OCI-LY3 (cell line): ENCODE measurements around the gene SERF2.

Experiments
- H2AFZ ChIP-seq: fragments of 200-600, 300-600 bp; shearing (Covaris generic); 2 replicates; pipeline ENCODE4 v1.6.0; 2014; ENCODE audit warnings: antibody characterized with exemption, low read depth, low read length
- H3K27ac ChIP-seq: fragments of 200-600, 300-600 bp; sonication (generic); 2 replicates; pipeline ENCODE4 v1.5.1; 2014; ENCODE audit warnings: mild to moderate bottlenecking, low read length, moderate library complexity, mixed read lengths
- H3K27me3 ChIP-seq: fragments of 200-600, 300-600 bp; sonication (generic); 2 replicates; pipeline ENCODE4 v1.6.1; 2014; ENCODE audit warnings: low read depth, low read length, mixed read lengths
- H3K36me3 ChIP-seq: fragments of 200-600, 300-600 bp; sonication (generic); replicated peaks from 2 replicates; pipeline ENCODE3; 2014; ENCODE audit warnings: low read depth, low read length, mixed read lengths
- H3K4me1 ChIP-seq: fragments of 300-600, 200-600 bp; sonication (generic); 2 replicates; pipeline ENCODE4 v1.6.1; 2014; ENCODE audit warnings: low read length, mixed read lengths
- H3K4me2 ChIP-seq: fragments of 200-600, 300-600 bp; sonication (generic); 2 replicates; pipeline ENCODE4 v1.6.1; 2014; ENCODE audit warnings: low read length, mixed read lengths
- H3K4me3 ChIP-seq: fragments of 300-600, 200-600 bp; sonication (generic); 2 replicates; pipeline ENCODE4 v1.5.1; 2014; ENCODE audit warnings: antibody characterized with exemption, mild to moderate bottlenecking, low read length, moderate library complexity
- H3K79me2 ChIP-seq: fragments of 300-600, 200-600 bp; shearing (Covaris generic); 2 replicates; pipeline ENCODE4 v1.6.1; 2014; ENCODE audit warnings: mild to moderate bottlenecking, low read length, mixed read lengths
- H3K9ac ChIP-seq: fragments of 300-600, 200-600 bp; shearing (Covaris generic); 2 replicates; pipeline ENCODE4 v1.6.0; 2014; ENCODE audit warnings: mild to moderate bottlenecking, low read length, moderate library complexity
- H3K9me3 ChIP-seq: fragments of 200-600, 300-600 bp; shearing (Covaris generic); 2 replicates; pipeline ENCODE4 v1.6.1; 2014; ENCODE audit warnings: low read length, mixed read lengths; ENCODE audit not compliant: insufficient read depth
- H4K20me1 ChIP-seq: fragments of 200-600, 300-600 bp; sonication (generic); 2 replicates; pipeline ENCODE4 v1.6.1; 2016; ENCODE audit warnings: low read length, mixed read lengths; ENCODE audit not compliant: insufficient read depth
- EZH2phosphoT487 ChIP-seq: fragments of 200-600 bp; shearing (Covaris generic); IDR thresholded peaks from 2 replicates; pipeline ENCODE4 v1.6.1; 2018; ENCODE audit warnings: antibody characterized with exemption, mixed run types, low read depth
- TF ChIP-seq, protein P1 (sequence below): fragments of 200-600, 300-600 bp; sonication (generic); IDR thresholded peaks from 2 replicates; pipeline ENCODE4 v1.5.1; 2014; ENCODE audit warnings: antibody characterized with exemption, low read length, low read depth

The SERF2 gene

GRCh38 chr15:43794269-43795037 is 2.3 kb downstream of the SERF2 start:
- H3K36me3 ChIP-seq, result peaks cover 39% of the 10 kb centered on the region
- no peak overlapping the region for H3K4me2 ChIP-seq
- TF ChIP-seq EZH2phosphoT487, result no peak
- TF ChIP-seq, protein P1, sequence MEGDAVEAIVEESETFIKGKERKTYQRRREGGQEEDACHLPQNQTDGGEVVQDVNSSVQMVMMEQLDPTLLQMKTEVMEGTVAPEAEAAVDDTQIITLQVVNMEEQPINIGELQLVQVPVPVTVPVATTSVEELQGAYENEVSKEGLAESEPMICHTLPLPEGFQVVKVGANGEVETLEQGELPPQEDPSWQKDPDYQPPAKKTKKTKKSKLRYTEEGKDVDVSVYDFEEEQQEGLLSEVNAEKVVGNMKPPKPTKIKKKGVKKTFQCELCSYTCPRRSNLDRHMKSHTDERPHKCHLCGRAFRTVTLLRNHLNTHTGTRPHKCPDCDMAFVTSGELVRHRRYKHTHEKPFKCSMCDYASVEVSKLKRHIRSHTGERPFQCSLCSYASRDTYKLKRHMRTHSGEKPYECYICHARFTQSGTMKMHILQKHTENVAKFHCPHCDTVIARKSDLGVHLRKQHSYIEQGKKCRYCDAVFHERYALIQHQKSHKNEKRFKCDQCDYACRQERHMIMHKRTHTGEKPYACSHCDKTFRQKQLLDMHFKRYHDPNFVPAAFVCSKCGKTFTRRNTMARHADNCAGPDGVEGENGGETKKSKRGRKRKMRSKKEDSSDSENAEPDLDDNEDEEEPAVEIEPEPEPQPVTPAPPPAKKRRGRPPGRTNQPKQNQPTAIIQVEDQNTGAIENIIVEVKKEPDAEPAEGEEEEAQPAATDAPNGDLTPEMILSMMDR, result no peak
- H3K27me3 ChIP-seq, result no peaks in the 10 kb centered on the region
- H3K4me3 ChIP-seq, result no peak overlapping the region
- peaks cover 33% of the 10 kb centered on the region for H4K20me1 ChIP-seq
- no peak overlapping the region for H3K27ac ChIP-seq
- peaks cover 35% of the 10 kb centered on the region for H3K79me2 ChIP-seq
- no peak overlapping the region for H2AFZ ChIP-seq
- H3K4me1 ChIP-seq, result peaks cover 35% of the 10 kb centered on the region
- no peaks in the 10 kb centered on the region for H3K9me3 ChIP-seq
- no peak overlapping the region for H3K9ac ChIP-seq

DNA sequence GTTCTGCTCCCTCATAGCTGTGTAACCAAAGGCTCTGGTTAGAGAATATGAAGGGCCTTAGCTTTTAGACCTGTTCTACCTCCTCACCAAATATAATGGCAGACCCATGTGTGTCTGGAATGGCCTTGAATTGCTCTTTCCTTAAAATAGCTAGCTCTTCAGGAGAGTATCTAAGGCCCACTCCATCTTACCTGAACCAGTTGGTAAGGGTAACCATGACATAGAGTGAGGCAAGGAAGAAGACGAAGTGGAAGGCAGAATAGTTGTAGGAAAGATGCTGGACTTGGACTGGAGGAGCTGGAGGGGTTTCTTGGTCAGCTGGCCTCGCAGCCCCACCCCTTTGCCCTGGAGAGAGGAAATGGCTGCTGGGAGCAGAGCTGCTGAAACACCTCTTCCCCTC is 3.1 kb downstream of the SERF2 start:
- no peaks in the 10 kb centered on the region for H3K27me3 ChIP-seq
- peaks cover 33% of the 10 kb centered on the region for H4K20me1 ChIP-seq
- H3K4me2 ChIP-seq, result no peak overlapping the region
- no peak overlapping the region for H2AFZ ChIP-seq
- peaks cover 40% of the 10 kb centered on the region for H3K79me2 ChIP-seq
- H3K4me3 ChIP-seq, result no peak overlapping the region
- no peak overlapping the region for H3K9ac ChIP-seq
- peaks cover 39% of the 10 kb centered on the region for H3K4me1 ChIP-seq
- peaks cover 6% of the 10 kb centered on the region; the same call in 1 of the 2 replicates for H3K9me3 ChIP-seq
- H3K36me3 ChIP-seq, result peaks cover 47% of the 10 kb centered on the region
- no peak for TF ChIP-seq EZH2phosphoT487
- TF ChIP-seq, protein P1, result no peak
- no peak overlapping the region for H3K27ac ChIP-seq

DNA sequence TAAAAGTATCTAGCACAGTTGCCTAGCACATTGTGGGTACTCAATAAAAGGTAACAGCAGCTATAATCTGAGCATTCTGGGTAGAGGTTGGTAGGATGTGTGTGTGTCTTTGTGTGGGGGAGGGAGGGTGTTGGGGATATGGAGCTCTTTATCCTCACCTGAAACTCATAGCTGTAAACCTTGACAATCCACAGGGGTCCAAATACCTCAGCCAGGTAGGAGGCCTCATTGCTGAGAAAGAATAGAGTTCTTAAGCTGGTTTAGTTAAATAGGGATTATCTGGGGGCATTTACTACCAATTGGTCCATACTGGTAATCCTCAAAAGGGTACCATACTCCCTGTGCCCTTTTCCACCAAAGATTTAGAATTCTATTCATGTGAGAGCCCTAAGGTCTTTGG is 3.9 kb downstream of the SERF2 start:
- Histone ChIP-seq H3K4me3 (no peak overlapping the region), H3K4me1 (peaks cover 40% of the 10 kb centered on the region), H3K79me2 (peaks cover 46% of the 10 kb centered on the region), H4K20me1 (peaks cover 33% of the 10 kb centered on the region), H3K27me3 (no peaks in the 10 kb centered on the region), H2AFZ (no peak overlapping the region), H3K27ac (no peak overlapping the region), H3K9me3 (peaks cover 6% of the 10 kb centered on the region; the same call in 1 of the 2 replicates), H3K4me2 (no peak overlapping the region), H3K36me3 (peaks cover 50% of the 10 kb centered on the region), H3K9ac (no peak overlapping the region)
- TF ChIP-seq, protein P1, result no peak
- TF ChIP-seq EZH2phosphoT487, result no peak

- peaks cover 41% of the 10 kb centered on the region for H3K4me1 ChIP-seq
- H4K20me1 ChIP-seq, result peaks cover 33% of the 10 kb centered on the region
- no peak for TF ChIP-seq EZH2phosphoT487
- TF ChIP-seq, protein P1, result no peak
Observed at GRCh38 chr15:43796566-43796965, 4.4 kb downstream of the SERF2 start.

More at GRCh38 chr15:43796566-43796965, 4.4 kb downstream of the SERF2 start:
- no peak overlapping the region for H2AFZ ChIP-seq
- peaks cover 6% of the 10 kb centered on the region; the same call in 1 of the 2 replicates for H3K9me3 ChIP-seq
- no peak overlapping the region for H3K9ac ChIP-seq
- H3K36me3 ChIP-seq, result peaks cover 56% of the 10 kb centered on the region
- no peaks in the 10 kb centered on the region for H3K27me3 ChIP-seq
- no peak overlapping the region for H3K27ac ChIP-seq
- no peak overlapping the region for H3K4me3 ChIP-seq
- peaks cover 52% of the 10 kb centered on the region for H3K79me2 ChIP-seq
- H3K4me2 ChIP-seq, result no peak overlapping the region
